Colonic mucosa (tissue), 4 donors: Measurements from ENCODE around the gene CACTIN. TPM values are rescaled to one million over a fixed set of nuclear protein-coding genes. Genes with fewer than 3 reads are reported as not detected.

Experiments used
- DNase-seq: peaks from one replicate; pipeline ENCODE4 v3.0.0-alpha.2; 2020
- H3K27ac ChIP-seq: fragments of 200-600 bp; one replicate; pipeline ENCODE4 v1.8.0; 2021
- H3K27me3 ChIP-seq: fragments of 200-600 bp; one replicate; pipeline ENCODE4 v1.8.0; 2021
- H3K36me3 ChIP-seq: fragments of 200-600 bp; one replicate; pipeline ENCODE4 v1.8.0; 2021
- H3K4me1 ChIP-seq: fragments of 200-600 bp; one replicate; pipeline ENCODE4 v1.8.0; 2021; ENCODE audit warnings: mild to moderate bottlenecking
- H3K4me3 ChIP-seq: fragments of 200-600 bp; one replicate; pipeline ENCODE4 v1.8.0; 2021
- H3K9ac ChIP-seq, 2 donors: one replicate each; pipeline ENCODE4 v1.7.0; 2013; ENCODE audit warnings: control low read depth in 2 of 2, low read depth in 2 of 2, low read length in 2 of 2
- H3K9me3 ChIP-seq: fragments of 200-600 bp; one replicate; pipeline ENCODE4 v1.8.0; 2021
- CTCF ChIP-seq: fragments of 200-600 bp; IDR thresholded peaks from one replicate; pipeline ENCODE4 v1.8.0; 2022; ENCODE audit warnings: antibody characterized with exemption, mild to moderate bottlenecking
- intact Hi-C: fragments of 100-400 bp; cut with DNase I; formaldehyde crosslinking; loops from one replicate; pipeline ENCODE4 v1.14.1; 2022
- total RNA-seq, 2 donors: library from RNA; stranded (reverse); fragmentation: NEBNext Ultra II Directional in 1 of 2; extraction: Animal tissue kit (Norgen Biotek cat#: 25700) in 1 of 2; gene quantifications; one replicate each; pipeline ENCODE4 v1.2.1, GENCODE V29; 2021
- donor health status: healthy.
- donor health status: DM: no; HTN: no; CAD: no.
- donor health status: DM: no; HTN: no; CAD: no.

Gene CACTIN
- total RNA-seq, 2 donors from 2014 or later, result 12.0 to 35.1 TPM

- no peak for TF ChIP-seq CTCF
- intact Hi-C loops, result no loop called here
- Histone ChIP-seq H3K27me3 (no peaks in the 10 kb centered on the region), H3K27ac (peak overlapping the region; percentile 76), H3K9ac (peak overlapping the region in 1 of 2 donors; percentile 84), H3K36me3 (no peaks in the 10 kb centered on the region), H3K9me3 (no peaks in the 10 kb centered on the region), H3K4me1 (peaks cover 6% of the 10 kb centered on the region), H3K4me3 (no peak overlapping the region)
- no peak for DNase-seq
Measured at GRCh38 chr19:3671680-3672574, 45.3 kb upstream of the CACTIN start.

- peak overlapping the region; percentile 55 to 84 for H3K9ac ChIP-seq
- intact Hi-C loops, result no loop called here
- no peak overlapping the region for H3K4me3 ChIP-seq
- H3K9me3 ChIP-seq, result no peaks in the 10 kb centered on the region
- peaks cover 6% of the 10 kb centered on the region for H3K4me1 ChIP-seq
- no peaks in the 10 kb centered on the region for H3K27me3 ChIP-seq
- peak overlapping the region; percentile 76 for H3K27ac ChIP-seq
- peak; percentile 51 for DNase-seq
- no peaks in the 10 kb centered on the region for H3K36me3 ChIP-seq
- no peak for TF ChIP-seq CTCF
Measured at GRCh38 chr19:3670796-3671679, 44.4 kb upstream of the CACTIN start.

- Histone ChIP-seq H3K9me3 (no peaks in the 10 kb centered on the region), H3K9ac (peak overlapping the region; percentile 55 to 84), H3K4me1 (peaks cover 6% of the 10 kb centered on the region), H3K4me3 (no peak overlapping the region), H3K27ac (peak overlapping the region; percentile 76), H3K36me3 (no peaks in the 10 kb centered on the region), H3K27me3 (no peaks in the 10 kb centered on the region)
- intact Hi-C loops, result no loop called here
- no peak for TF ChIP-seq CTCF
- peak; percentile 49 for DNase-seq
Measured at GRCh38 chr19:3669947-3670795, 43.6 kb upstream of the CACTIN start.

GRCh38 chr19:3669082-3669946 lies 42.7 kb upstream of the CACTIN start:
- intact Hi-C loops, result no loop called here
- Histone ChIP-seq H3K36me3 (no peaks in the 10 kb centered on the region), H3K27ac (peak overlapping the region; percentile 76), H3K4me3 (no peak overlapping the region), H3K4me1 (peaks cover 6% of the 10 kb centered on the region), H3K9ac (peak overlapping the region; percentile 21 to 50), H3K27me3 (no peaks in the 10 kb centered on the region), H3K9me3 (no peaks in the 10 kb centered on the region)
- DNase-seq, result no peak
- TF ChIP-seq CTCF, result no peak
